MM.1S (cell line): ENCODE results near the gene GRIK3.

Source experiments
- DNase-seq: peaks from one replicate; pipeline ENCODE4 v3.0.0-alpha.2; 2015
- H2AFZ ChIP-seq: fragments of 300-600 bp; sonication (generic); 2 replicates; pipeline ENCODE4 v1.6.0; 2016; ENCODE audit warnings: antibody characterized with exemption, low read length
- H3F3A ChIP-seq: fragments of 300-600 bp; sonication (generic); 2 replicates; pipeline ENCODE4 v1.6.1; 2016; ENCODE audit warnings: mild to moderate bottlenecking, antibody characterized with exemption, low read length, moderate library complexity, mixed read lengths; ENCODE audit not compliant: insufficient read depth
- H3K27ac ChIP-seq: fragments of 300-600 bp; sonication (generic); 2 replicates; pipeline ENCODE4 v1.5.1; 2016; ENCODE audit warnings: mild to moderate bottlenecking, low read length
- H3K27me3 ChIP-seq: fragments of 300-600 bp; sonication (generic); replicated peaks from 2 replicates; pipeline ENCODE4 v1.6.0; 2016; ENCODE audit warnings: low read length; ENCODE audit not compliant: insufficient read depth
- H3K36me3 ChIP-seq: fragments of 300-600 bp; sonication (generic); replicated peaks from 2 replicates; pipeline ENCODE4 v1.6.1; 2016; ENCODE audit warnings: mild to moderate bottlenecking, low read length, mixed read lengths; ENCODE audit not compliant: insufficient read depth
- H3K4me1 ChIP-seq: fragments of 300-600 bp; sonication (generic); 2 replicates; pipeline ENCODE4 v1.6.1; 2016; ENCODE audit warnings: low read length, mixed read lengths
- H3K4me2 ChIP-seq: fragments of 300-600 bp; sonication (generic); 2 replicates; pipeline ENCODE4 v1.6.0; 2016; ENCODE audit warnings: low read depth, low read length
- H3K4me3 ChIP-seq: fragments of 300-600 bp; sonication (generic); 2 replicates; pipeline ENCODE4 v1.5.1; 2016; ENCODE audit warnings: low read length, mixed read lengths
- H3K79me2 ChIP-seq: fragments of 300-600 bp; sonication (generic); 2 replicates; pipeline ENCODE4 v1.6.1; 2016; ENCODE audit warnings: mixed run types, low read length, mixed read lengths
- H3K9ac ChIP-seq: fragments of 300-600 bp; sonication (generic); 2 replicates; pipeline ENCODE4 v1.6.1; 2016; ENCODE audit warnings: low read length, mixed read lengths
- H3K9me2 ChIP-seq: fragments of 300-600 bp; sonication (generic); replicated peaks from 2 replicates; pipeline ENCODE4 v1.6.1; 2016; ENCODE audit warnings: mild to moderate bottlenecking, low read length, mixed read lengths; ENCODE audit not compliant: insufficient read depth
- H3K9me3 ChIP-seq: fragments of 300-600 bp; sonication (generic); replicated peaks from 2 replicates; pipeline ENCODE4 v1.6.1; 2016; ENCODE audit warnings: mild to moderate bottlenecking, low read length, mixed read lengths; ENCODE audit not compliant: insufficient read depth
- H4K20me1 ChIP-seq: fragments of 300-600 bp; sonication (generic); 2 replicates; pipeline ENCODE4 v1.6.1; 2016; ENCODE audit warnings: mild to moderate bottlenecking, low read length, moderate library complexity, mixed read lengths; ENCODE audit not compliant: insufficient read depth
- EZH2 ChIP-seq: fragments of 300-600 bp; sonication (generic); optimal IDR thresholded peaks from 2 replicates; pipeline ENCODE3; 2017; ENCODE audit warnings: low read depth, mild to moderate bottlenecking, antibody characterized with exemption, low read length, mixed read lengths
- EZH2phosphoT487 ChIP-seq: fragments of 300-600 bp; sonication (generic); IDR thresholded peaks from 2 replicates; pipeline ENCODE4 v1.6.1; 2018; ENCODE audit warnings: antibody characterized with exemption, low read length
- TF ChIP-seq, protein P1 (sequence below): fragments of 300-600 bp; sonication (generic); IDR thresholded peaks from 2 replicates; pipeline ENCODE4 v1.5.1; 2016; ENCODE audit warnings: antibody characterized with exemption, low read length, mixed read lengths

The GRIK3 gene

GRCh38 chr1:36845802-36846201 is 188.5 kb downstream of the GRIK3 start:
- Histone ChIP-seq H3K9ac (no peak overlapping the region), H3K9me3 (no peaks in the 10 kb centered on the region), H4K20me1 (no peaks in the 10 kb centered on the region), H3F3A (no peaks in the 10 kb centered on the region), H3K4me1 (no peaks in the 10 kb centered on the region), H3K4me3 (no peak overlapping the region), H3K27ac (no peak overlapping the region), H3K27me3 (peaks cover 100% of the 10 kb centered on the region), H3K4me2 (no peak overlapping the region), H3K36me3 (no peaks in the 10 kb centered on the region), H3K79me2 (no peaks in the 10 kb centered on the region), H3K9me2 (no peaks in the 10 kb centered on the region), H2AFZ (no peak overlapping the region)
- no peak for DNase-seq
- TF ChIP-seq EZH2, result no peak
- TF ChIP-seq EZH2phosphoT487, result no peak
- TF ChIP-seq, protein P1, sequence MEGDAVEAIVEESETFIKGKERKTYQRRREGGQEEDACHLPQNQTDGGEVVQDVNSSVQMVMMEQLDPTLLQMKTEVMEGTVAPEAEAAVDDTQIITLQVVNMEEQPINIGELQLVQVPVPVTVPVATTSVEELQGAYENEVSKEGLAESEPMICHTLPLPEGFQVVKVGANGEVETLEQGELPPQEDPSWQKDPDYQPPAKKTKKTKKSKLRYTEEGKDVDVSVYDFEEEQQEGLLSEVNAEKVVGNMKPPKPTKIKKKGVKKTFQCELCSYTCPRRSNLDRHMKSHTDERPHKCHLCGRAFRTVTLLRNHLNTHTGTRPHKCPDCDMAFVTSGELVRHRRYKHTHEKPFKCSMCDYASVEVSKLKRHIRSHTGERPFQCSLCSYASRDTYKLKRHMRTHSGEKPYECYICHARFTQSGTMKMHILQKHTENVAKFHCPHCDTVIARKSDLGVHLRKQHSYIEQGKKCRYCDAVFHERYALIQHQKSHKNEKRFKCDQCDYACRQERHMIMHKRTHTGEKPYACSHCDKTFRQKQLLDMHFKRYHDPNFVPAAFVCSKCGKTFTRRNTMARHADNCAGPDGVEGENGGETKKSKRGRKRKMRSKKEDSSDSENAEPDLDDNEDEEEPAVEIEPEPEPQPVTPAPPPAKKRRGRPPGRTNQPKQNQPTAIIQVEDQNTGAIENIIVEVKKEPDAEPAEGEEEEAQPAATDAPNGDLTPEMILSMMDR, result no peak

DNA sequence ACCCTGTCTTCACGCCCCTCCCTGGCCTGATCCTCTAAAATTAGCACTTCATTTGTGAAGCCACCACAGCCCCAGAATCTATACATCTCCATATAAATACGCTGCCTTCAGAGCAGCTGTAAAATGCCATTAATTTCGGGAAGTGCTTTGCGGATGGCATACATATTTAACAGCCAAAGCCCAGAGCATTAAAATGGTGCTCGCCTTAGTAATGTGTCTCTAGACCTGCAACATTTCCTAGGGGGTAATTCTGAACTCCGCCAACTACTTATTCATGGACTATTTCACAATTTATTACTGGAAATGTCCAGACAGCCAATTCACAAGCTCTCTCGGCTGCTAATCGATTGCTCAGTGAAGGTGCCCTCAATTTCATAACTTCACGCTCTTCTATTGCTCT is 189.4 kb downstream of the GRIK3 start:
- Histone ChIP-seq H3K79me2 (no peaks in the 10 kb centered on the region), H3F3A (no peaks in the 10 kb centered on the region), H4K20me1 (no peaks in the 10 kb centered on the region), H3K36me3 (no peaks in the 10 kb centered on the region), H3K9me2 (no peaks in the 10 kb centered on the region), H3K4me3 (no peak overlapping the region), H3K27me3 (peaks cover 99% of the 10 kb centered on the region), H3K4me2 (no peak overlapping the region), H3K9me3 (no peaks in the 10 kb centered on the region), H3K4me1 (no peaks in the 10 kb centered on the region), H3K9ac (no peak overlapping the region), H2AFZ (no peak overlapping the region), H3K27ac (no peak overlapping the region)
- DNase-seq, result no peak
- TF ChIP-seq EZH2 (no peak), EZH2phosphoT487 (no peak)
- TF ChIP-seq, protein P1, result no peak

DNA sequence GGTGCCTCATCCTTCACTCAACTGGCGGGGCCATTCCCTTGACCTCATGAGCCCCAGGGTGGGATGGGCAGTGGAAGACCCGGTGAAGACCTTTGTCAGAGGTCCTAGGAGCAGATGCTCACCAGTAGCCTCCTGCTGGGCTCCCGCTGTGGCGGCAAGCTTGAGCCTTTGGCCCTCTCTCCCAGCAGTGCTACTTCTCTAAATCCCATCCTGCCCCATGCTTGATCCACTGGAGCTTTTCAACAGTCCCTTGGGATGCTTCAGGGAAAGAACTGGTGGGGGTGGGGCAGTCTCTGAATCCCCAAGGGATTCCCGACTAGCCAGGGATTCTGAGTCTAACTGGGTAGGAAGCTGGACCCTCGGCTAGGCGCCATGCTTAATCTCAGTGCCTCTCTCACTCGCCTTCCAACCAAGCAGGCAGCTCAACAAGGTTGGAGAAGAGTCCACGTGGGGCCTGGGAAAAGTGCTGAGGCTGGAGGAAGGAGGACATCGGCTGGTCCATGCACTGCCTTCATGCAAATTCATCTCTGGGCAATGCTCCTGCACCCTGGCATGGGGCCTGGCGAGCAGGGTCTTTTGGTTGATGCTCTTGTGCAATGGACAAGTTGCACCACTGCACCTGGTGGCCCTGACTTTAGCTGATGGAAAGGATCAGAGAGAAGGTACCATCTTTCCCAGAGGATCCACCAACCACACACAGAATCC is 190.3 kb downstream of the GRIK3 start:
- no peak overlapping the region for H3K4me2 ChIP-seq
- H3K4me3 ChIP-seq, result no peak overlapping the region
- no peak overlapping the region for H2AFZ ChIP-seq
- no peaks in the 10 kb centered on the region for H3K79me2 ChIP-seq
- H3K4me1 ChIP-seq, result no peaks in the 10 kb centered on the region
- no peaks in the 10 kb centered on the region for H4K20me1 ChIP-seq
- no peaks in the 10 kb centered on the region for H3K9me3 ChIP-seq
- no peaks in the 10 kb centered on the region for H3F3A ChIP-seq
- no peaks in the 10 kb centered on the region for H3K36me3 ChIP-seq
- H3K27ac ChIP-seq, result no peak overlapping the region
- TF ChIP-seq, protein P1, result no peak
- no peak for TF ChIP-seq EZH2phosphoT487
- H3K9me2 ChIP-seq, result no peaks in the 10 kb centered on the region
- peaks cover 99% of the 10 kb centered on the region for H3K27me3 ChIP-seq
- no peak for DNase-seq
- H3K9ac ChIP-seq, result no peak overlapping the region
